HFF-Myc (cell line): Measurements from ENCODE around the gene GGTA1.
"Not testable (repeated sequence)": the region's sequence is repeated elsewhere in the genome, so short reads cannot be mapped to it uniquely, and the experiment has no call there.

Source experiments
- DNase-seq: peaks from one replicate; pipeline ENCODE4 v3.0.0-alpha.2; 2011; ENCODE audit warnings: low read depth; ENCODE audit errors: extremely low read depth
- H3K4me3 ChIP-seq: replicated peaks from 2 replicates; pipeline ENCODE4 v1.5.1; 2011; ENCODE audit warnings: low read depth, mild to moderate bottlenecking, control low read depth, low read length
- CTCF ChIP-seq: IDR thresholded peaks from 2 replicates; pipeline ENCODE4 v1.5.1; 2012; ENCODE audit warnings: mild to moderate bottlenecking, low read depth, low read length, control low read depth; ENCODE audit errors: missing control alignments

Gene GGTA1

GRCh38 chr9:121464968-121465367 lies 34.7 kb downstream of the GGTA1 start:
- no peak overlapping the region for H3K4me3 ChIP-seq
- no peak for TF ChIP-seq CTCF
- no peak for DNase-seq

- peak; percentile 65 for TF ChIP-seq CTCF
- no peak for DNase-seq
- no peak overlapping the region for H3K4me3 ChIP-seq
These were observed 36.4 kb downstream of the GGTA1 start for GRCh38 chr9:121463026-121463807.

GRCh38 chr9:121459513-121459912 lies 40.1 kb downstream of the GGTA1 start:
- no peak overlapping the region for H3K4me3 ChIP-seq
- TF ChIP-seq CTCF, result no peak
- DNase-seq, result no peak

- H3K4me3 ChIP-seq, DNase-seq: not testable (repeated sequence)
These were observed 41.2 kb downstream of the GGTA1 start for GRCh38 chr9:121458449-121458848.

- TF ChIP-seq CTCF, result no peak
- H3K4me3 ChIP-seq, result no peak overlapping the region
- no peak for DNase-seq
These were observed 44.0 kb downstream of the GGTA1 start for GRCh38 chr9:121455527-121456239.

- TF ChIP-seq CTCF, result no peak
- H3K4me3 ChIP-seq, result no peak overlapping the region
- DNase-seq, result no peak
These were observed 44.7 kb downstream of the GGTA1 start for GRCh38 chr9:121454972-121455371.

GRCh38 chr9:121453232-121453892 lies 46.3 kb downstream of the GGTA1 start:
- no peak for TF ChIP-seq CTCF
- DNase-seq, result no peak
- no peak overlapping the region for H3K4me3 ChIP-seq
